Chondrocyte (in vitro differentiated cells): ENCODE data around the gene IL20RB. TPM values are rescaled to one million over a fixed set of nuclear protein-coding genes. Genes with fewer than 3 reads are reported as not detected.
"Not testable (repeated sequence)": the region's sequence is repeated elsewhere in the genome, so short reads cannot be mapped to it uniquely, and the experiment has no call there.

Source experiments
- DNase-seq: peaks from one replicate; pipeline ENCODE4 v3.0.0; 2021; ENCODE audit warnings: mixed read lengths, low spot score
- H3K27ac Mint-ChIP-seq: one replicate; pipeline ENCODE4 v1.8.0; 2021; ENCODE audit warnings: mild to moderate bottlenecking, moderate library complexity, mixed read lengths; ENCODE audit not compliant: unreplicated experiment
- H3K27me3 Mint-ChIP-seq: 2 replicates; pipeline ENCODE4 v1.8.0; 2021; ENCODE audit warnings: low read depth, mixed read lengths
- H3K36me3 Mint-ChIP-seq: 2 replicates; pipeline ENCODE4 v1.8.0; 2021; ENCODE audit warnings: low read depth, mixed read lengths
- H3K4me1 Mint-ChIP-seq: 2 replicates; pipeline ENCODE4 v1.8.0; 2021; ENCODE audit warnings: low read depth, mild to moderate bottlenecking, mixed read lengths
- H3K4me3 Mint-ChIP-seq: one replicate; pipeline ENCODE4 v1.8.0; 2021; ENCODE audit warnings: mild to moderate bottlenecking, moderate library complexity, mixed read lengths; ENCODE audit not compliant: unreplicated experiment
- H3K9me3 Mint-ChIP-seq: 2 replicates; pipeline ENCODE4 v1.8.0; 2021; ENCODE audit warnings: low read depth, mixed read lengths
- CTCF ChIP-seq: fragments of 200-600 bp; sonication (generic); IDR thresholded peaks from 2 replicates; pipeline ENCODE4 v1.5.0; 2021; ENCODE audit warnings: antibody characterized with exemption, mild to moderate bottlenecking, moderate library complexity
- total RNA-seq: library from RNA; stranded (reverse); gene quantifications from 3 replicates; pipeline ENCODE4 v1.2.1, GENCODE V29; 2021

Gene IL20RB
- total RNA-seq, 1 donor from 2014 or later = 0.92 TPM

DNA sequence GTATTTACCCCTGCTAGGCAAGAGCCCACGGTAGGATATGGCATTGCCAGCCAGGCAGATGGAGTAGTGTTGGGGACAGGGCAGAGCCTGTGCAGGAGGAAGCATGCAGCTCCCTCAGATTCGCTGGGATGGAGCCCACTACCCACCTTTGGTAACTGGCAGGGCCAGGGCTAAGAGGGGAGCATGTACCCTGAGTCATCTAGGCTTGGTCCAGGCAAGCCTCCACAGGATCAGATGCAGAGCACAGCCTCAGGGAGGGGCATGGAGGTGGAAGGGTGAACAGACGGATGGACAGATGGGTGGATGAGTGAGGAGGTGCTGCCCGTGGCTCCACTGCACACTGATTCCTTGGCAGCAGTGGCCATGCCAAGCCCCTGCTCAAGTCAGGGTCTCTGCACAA lies 33.0 kb downstream of the IL20RB start:
- no peak for DNase-seq
- Mint-ChIP-seq H3K9me3 (no peaks in the 10 kb centered on the region), H3K27ac (no peak overlapping the region), H3K36me3 (no peaks in the 10 kb centered on the region), H3K27me3 (no peaks in the 10 kb centered on the region), H3K4me3 (no peak overlapping the region), H3K4me1 (peaks cover 13% of the 10 kb centered on the region)
- TF ChIP-seq CTCF = no peak

DNA sequence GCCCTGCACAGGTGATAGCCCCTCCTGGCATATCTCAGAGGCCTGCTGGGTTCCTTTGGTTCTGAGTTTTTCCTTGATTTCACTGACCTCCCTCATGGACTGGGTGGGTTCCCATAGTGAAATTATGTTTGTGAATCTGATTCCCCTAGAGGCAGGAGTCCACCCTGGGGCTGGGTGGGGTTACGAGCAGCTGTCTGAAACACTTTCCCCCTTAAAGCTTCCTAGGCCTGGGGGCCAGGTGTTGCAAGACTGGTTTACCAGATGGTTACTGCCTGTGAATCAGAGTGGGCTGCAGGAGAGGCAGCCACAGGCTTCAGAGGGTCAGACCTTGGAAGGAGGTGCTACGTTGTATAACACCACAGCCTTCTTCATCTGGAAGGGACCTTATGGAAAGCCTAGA lies 34.3 kb downstream of the IL20RB start:
- Mint-ChIP-seq H3K4me1 (peaks cover 13% of the 10 kb centered on the region), H3K27ac (no peak overlapping the region), H3K27me3 (no peaks in the 10 kb centered on the region), H3K36me3 (no peaks in the 10 kb centered on the region), H3K9me3 (no peaks in the 10 kb centered on the region), H3K4me3 (no peak overlapping the region)
- TF ChIP-seq CTCF = no peak
- DNase-seq = no peak

DNA sequence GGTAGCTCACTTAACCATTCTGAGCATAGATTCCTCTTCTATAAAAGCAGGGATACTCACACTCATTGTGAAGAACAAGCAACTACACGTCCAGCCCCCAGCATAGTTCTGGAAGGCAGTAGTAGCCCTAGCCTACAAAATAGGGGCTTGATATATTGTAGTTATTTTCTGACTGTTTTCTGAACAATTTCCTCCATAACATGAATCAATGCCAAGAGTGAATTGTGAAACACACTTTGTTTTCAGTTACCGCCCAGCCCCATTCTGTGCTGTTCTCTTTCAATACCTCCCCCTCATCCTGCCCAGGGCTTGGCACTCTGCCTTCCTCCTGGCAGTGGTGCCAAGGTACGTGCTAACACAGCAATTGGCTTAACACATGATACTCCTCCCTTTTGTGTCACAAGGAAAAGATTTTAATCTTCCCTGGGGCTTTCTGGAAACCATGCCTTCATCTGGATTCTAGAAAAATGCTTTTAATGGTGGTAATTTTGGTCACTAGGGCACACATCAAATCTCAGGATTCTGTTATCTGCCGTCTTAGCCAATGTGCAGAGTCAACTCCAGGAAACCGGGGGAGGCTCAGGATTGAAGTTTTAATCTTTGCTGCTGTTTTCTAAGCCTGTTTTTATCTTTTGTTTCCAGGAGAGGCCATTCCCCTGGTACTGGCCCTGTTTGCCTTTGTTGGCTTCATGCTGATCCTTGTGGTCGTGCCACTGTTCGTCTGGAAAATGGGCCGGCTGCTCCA lies 37.2 kb downstream of the IL20RB start:
- H3K9me3 Mint-ChIP-seq = no peaks in the 10 kb centered on the region

DNA sequence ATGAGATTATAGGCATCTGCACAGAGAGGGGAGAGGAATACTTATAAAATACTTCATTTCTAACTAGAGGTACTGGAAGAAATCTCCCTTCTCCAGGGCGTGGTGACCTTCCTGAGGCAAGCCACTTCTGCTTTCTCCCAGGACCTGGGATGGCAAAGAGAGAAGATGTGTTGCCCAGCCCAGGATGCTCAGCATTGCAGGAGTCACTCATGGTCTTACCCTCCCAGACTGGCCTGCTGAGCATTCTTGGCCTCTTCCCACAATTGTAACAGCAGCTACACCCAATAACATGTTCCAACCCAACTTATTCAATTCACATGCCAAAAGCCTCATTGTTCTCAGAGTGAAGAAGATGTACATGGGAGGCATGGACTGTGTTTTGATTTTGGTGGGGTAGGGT lies 37.9 kb downstream of the IL20RB start:
- Mint-ChIP-seq H3K27ac (no peak overlapping the region), H3K36me3 (no peaks in the 10 kb centered on the region), H3K9me3 (no peaks in the 10 kb centered on the region), H3K4me3 (no peak overlapping the region), H3K27me3 (no peaks in the 10 kb centered on the region), H3K4me1 (peaks cover 13% of the 10 kb centered on the region)
- no peak for DNase-seq
- TF ChIP-seq CTCF = no peak

More for the DNA sequence above, 37.2 kb downstream of the IL20RB start:
- TF ChIP-seq CTCF = no peak
- no peak overlapping the region for H3K4me3 Mint-ChIP-seq
- no peaks in the 10 kb centered on the region for H3K36me3 Mint-ChIP-seq
- DNase-seq = no peak
- H3K4me1 Mint-ChIP-seq = peaks cover 13% of the 10 kb centered on the region
- H3K27me3 Mint-ChIP-seq = no peaks in the 10 kb centered on the region
- H3K27ac Mint-ChIP-seq = peak overlapping the region; percentile 80

DNA sequence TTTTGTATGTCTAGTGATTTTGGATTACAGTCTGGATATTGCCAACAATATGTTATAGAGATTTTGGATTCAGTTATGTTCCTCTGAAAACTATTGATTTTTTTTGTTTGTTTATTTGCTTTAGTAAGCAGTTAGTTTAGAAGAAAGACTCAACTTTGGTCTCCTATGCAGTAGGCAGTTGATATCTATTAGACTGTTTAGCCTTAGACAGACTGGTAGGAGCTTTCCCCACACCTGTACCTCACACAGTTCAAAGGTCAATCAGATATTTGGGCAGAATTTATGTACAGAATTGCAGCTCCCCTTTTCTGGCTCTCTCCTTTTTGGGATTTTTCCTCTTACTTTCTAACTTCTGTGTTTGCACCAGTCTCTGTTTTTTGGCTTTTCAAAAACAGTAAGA lies 42.3 kb downstream of the IL20RB start:
- Mint-ChIP-seq H3K27ac (no peak overlapping the region), H3K27me3 (no peaks in the 10 kb centered on the region), H3K4me3 (no peak overlapping the region), H3K9me3 (peaks cover 5% of the 10 kb centered on the region), H3K4me1 (peaks cover 7% of the 10 kb centered on the region), H3K36me3 (peaks cover 2% of the 10 kb centered on the region)
- no peak for TF ChIP-seq CTCF
- DNase-seq = no peak

DNA sequence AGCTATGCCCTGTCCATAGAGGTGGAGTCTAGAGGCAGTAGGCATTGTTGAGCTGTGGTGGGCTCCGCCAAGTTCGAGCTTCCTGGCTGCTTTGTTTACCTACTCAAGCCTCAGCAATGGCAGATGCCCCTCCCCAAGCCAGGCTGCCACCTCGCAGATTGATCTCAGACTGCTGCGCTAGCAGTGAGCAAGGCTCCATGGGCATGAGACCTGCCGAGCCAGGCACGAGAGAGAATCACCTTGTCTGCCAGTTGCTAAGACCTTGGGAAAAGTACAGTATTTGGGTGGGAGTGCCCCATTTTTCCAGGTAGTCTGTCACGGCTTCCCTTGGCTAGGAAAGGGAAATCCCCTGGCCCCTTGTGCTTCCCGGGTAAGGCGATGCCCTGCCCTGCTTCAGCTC lies 49.6 kb downstream of the IL20RB start:
- not testable (repeated sequence) for H3K36me3 Mint-ChIP-seq, H3K4me3 Mint-ChIP-seq, H3K27ac Mint-ChIP-seq, H3K27me3 Mint-ChIP-seq, H3K9me3 Mint-ChIP-seq, DNase-seq
- peaks cover 12% of the 10 kb centered on the region for H3K4me1 Mint-ChIP-seq
